GM12878 (cell line): ENCODE measurements around the gene ANAPC4. TPM values are rescaled to one million over a fixed set of nuclear protein-coding genes. Genes with fewer than 3 reads are reported as not detected.

Experiments
- ESRRA ChIP-seq: IDR thresholded peaks from 2 replicates; pipeline ENCODE4 v1.6.1; 2012; ENCODE audit warnings: mild to moderate bottlenecking, low read length, improper control_type of control experiment
- FOXM1 ChIP-seq: IDR thresholded peaks from 2 replicates; pipeline ENCODE4 v1.6.1; 2012; ENCODE audit warnings: low read depth, mild to moderate bottlenecking, inconsistent platforms, low read length, moderate library complexity
- HCFC1 ChIP-seq: fragments of 150-350 bp; IDR thresholded peaks from 2 replicates; pipeline ENCODE4 v1.6.1; 2014; ENCODE audit warnings: low read length
- IKZF1 ChIP-seq: fragments of 450-650 bp; conservative IDR thresholded peaks from 2 replicates; pipeline ENCODE4 v1.6.1; 2017; ENCODE audit warnings: antibody characterized with exemption, mild to moderate bottlenecking
- IRF3 ChIP-seq: fragments of 450-650 bp; IDR thresholded peaks from 2 replicates; pipeline ENCODE4 v1.6.1; 2014; ENCODE audit warnings: mild to moderate bottlenecking
- JUND ChIP-seq: IDR thresholded peaks from 2 replicates; pipeline ENCODE4 v1.6.1; 2012; ENCODE audit warnings: low read depth, mild to moderate bottlenecking, low read length, improper control_type of control experiment, moderate library complexity
- LARP7 ChIP-seq: fragments of 450-650 bp; IDR thresholded peaks from 2 replicates; pipeline ENCODE4 v1.6.1; 2017; ENCODE audit warnings: mild to moderate bottlenecking
- NR2F1 ChIP-seq: fragments of 450-650 bp; conservative IDR thresholded peaks from 2 replicates; pipeline ENCODE4 v1.6.1; 2017; ENCODE audit warnings: mild to moderate bottlenecking
- REST ChIP-seq: IDR thresholded peaks from 2 replicates; pipeline ENCODE4 v1.6.1; 2012; ENCODE audit warnings: mild to moderate bottlenecking, low read depth, low read length
- RUNX3 ChIP-seq: IDR thresholded peaks from 2 replicates; pipeline ENCODE4 v1.6.1; 2012; ENCODE audit warnings: low read length, inconsistent platforms
- ZBTB40 ChIP-seq: fragments of 450-650 bp; IDR thresholded peaks from 2 replicates; pipeline ENCODE4 v1.6.1; 2016; ENCODE audit warnings: mild to moderate bottlenecking, moderate library complexity, borderline replicate concordance
- polyA plus RNA-seq, 11 experiments: library from polyadenylated mRNA; depleted of rRNA in 4 of 11; unstranded in 6 of 11; stranded (reverse) in 5 of 11; fragments of >200 nt; fragmentation: Nextera tagmentation in 4 of 11; fragmentation: Illumina TruSeq in 1 of 11; extraction: Ambion mirVana in 4 of 11; extraction: Trizol in 1 of 11; gene quantifications; 1 replicate in 1 of 11; 2 replicates in 10 of 11; pipeline versions ENCODE4 v1.2.1 to v1.2.3, GENCODE V29; 2011 to 2016; ENCODE audit warnings: inconsistent platforms in 2 of 11, missing spikeins in 2 of 11, low read depth in 1 of 11
- total RNA-seq, 4 experiments: library from RNA; depleted of rRNA in 3 of 4; stranded (reverse); fragments of >200 nt in 3 of 4; fragmentation: Illumina TruSeq in 1 of 4; extraction: Trizol in 1 of 4; gene quantifications; 2 replicates each; pipeline versions ENCODE4 v1.2.1 to v1.2.3, GENCODE V29; 2013 to 2021

Gene ANAPC4
- total and polyA plus RNA-seq, 10 of the 15 experiments (the other 5 are each of a cell fraction or from before 2014, with no cell fraction given): 16.3 to 50.2 (median 29.9) TPM

GRCh38 chr4:25402521-25402920 lies 25.5 kb downstream of the ANAPC4 start (continued):
- no peak for TF ChIP-seq ZBTB40
- no peak for TF ChIP-seq JUND
- no peak for TF ChIP-seq LARP7
- TF ChIP-seq HCFC1: no peak
- TF ChIP-seq NR2F1: no peak
- no peak for TF ChIP-seq REST
- no peak for TF ChIP-seq ESRRA
- TF ChIP-seq RUNX3: no peak
- TF ChIP-seq IKZF1: no peak
- TF ChIP-seq IRF3: no peak
- TF ChIP-seq FOXM1: no peak
